H1 (cell line): ENCODE results near the gene RBM6. TPM values are rescaled to one million over a fixed set of nuclear protein-coding genes. Genes with fewer than 3 reads are reported as not detected.

Source experiments
- BRCA1 ChIP-seq: IDR thresholded peaks from 2 replicates; pipeline ENCODE4 v1.6.1; 2012; ENCODE audit warnings: low read depth, low read length, improper control_type of control experiment
- CBX5 ChIP-seq: fragments of 300-800, 300-1000 bp; sonication (generic); IDR thresholded peaks from 2 replicates; pipeline ENCODE4 v1.7.1; 2016; ENCODE audit warnings: antibody characterized with exemption, low read length, low read depth
- CBX8 ChIP-seq: fragments of 300-800, 300-1000 bp; sonication (generic); IDR thresholded peaks from 2 replicates; pipeline ENCODE4 v1.7.1; 2016; ENCODE audit warnings: low read depth, low read length, borderline replicate concordance
- CHD2 ChIP-seq: IDR thresholded peaks from 2 replicates; pipeline ENCODE4 v1.6.1; 2012; ENCODE audit warnings: low read length, improper control_type of control experiment
- CTBP2 ChIP-seq: IDR thresholded peaks from 2 replicates; pipeline ENCODE4 v1.7.0; 2011; ENCODE audit warnings: borderline replicate concordance, mild to moderate bottlenecking, moderate library complexity, mixed read lengths, low read length; ENCODE audit not compliant: insufficient read depth, insufficient read length
- FOSL1 ChIP-seq: IDR thresholded peaks from 2 replicates; pipeline ENCODE4 v1.6.1; 2011; ENCODE audit warnings: mild to moderate bottlenecking, low read depth, low read length, moderate library complexity; ENCODE audit not compliant: insufficient read depth
- GABPA ChIP-seq: IDR thresholded peaks from 2 replicates; pipeline ENCODE4 v1.6.1; 2011; ENCODE audit warnings: mild to moderate bottlenecking, low read length, moderate library complexity, borderline replicate concordance; ENCODE audit not compliant: insufficient read depth
- JUN ChIP-seq: IDR thresholded peaks from 2 replicates; pipeline ENCODE4 v1.6.1; 2011; ENCODE audit warnings: low read depth, mild to moderate bottlenecking, improper control_type of control experiment, low read length
- JUND ChIP-seq: IDR thresholded peaks from 2 replicates; pipeline ENCODE4 v1.6.1; 2011; ENCODE audit warnings: mild to moderate bottlenecking, improper control_type of control experiment, low read length
- KDM1A ChIP-seq: fragments of 200-600, 300-600 bp; sonication (generic); IDR thresholded peaks from 2 replicates; pipeline ENCODE4 v1.7.1; 2016; ENCODE audit warnings: mild to moderate bottlenecking, low read length, borderline replicate concordance
- MAFK ChIP-seq: IDR thresholded peaks from 2 replicates; pipeline ENCODE4 v1.6.1; 2012; ENCODE audit warnings: low read depth, mild to moderate bottlenecking, improper control_type of control experiment, low read length
- NANOG ChIP-seq: IDR thresholded peaks from 2 replicates; pipeline ENCODE4 v1.6.1; 2011; ENCODE audit warnings: low read length, low read depth, mild to moderate bottlenecking, inconsistent platforms; ENCODE audit not compliant: insufficient read depth, poor library complexity, severe bottlenecking
- PHF8 ChIP-seq: fragments of 200-600 bp; sonication (generic); conservative IDR thresholded peaks from 2 replicates; pipeline ENCODE4 v1.7.1; 2012; ENCODE audit warnings: low read depth, mild to moderate bottlenecking, inconsistent platforms, low read length, moderate library complexity
- RAD21 ChIP-seq, 2 experiments: IDR thresholded peaks in 1 of 2; conservative IDR thresholded peaks in 1 of 2; 2 replicates each; pipeline ENCODE4 v1.6.1; 2011; ENCODE audit warnings: low read depth in 2 of 2, low read length in 2 of 2, improper control_type of control experiment in 1 of 2, inconsistent platforms in 1 of 2, mild to moderate bottlenecking in 1 of 2, moderate library complexity in 1 of 2
- RBBP5 ChIP-seq: IDR thresholded peaks from 2 replicates; pipeline ENCODE4 v1.7.1; 2012; ENCODE audit warnings: low read depth, mild to moderate bottlenecking, inconsistent platforms, low read length, moderate library complexity, borderline replicate concordance
- SIX5 ChIP-seq: IDR thresholded peaks from 2 replicates; pipeline ENCODE4 v1.6.1; 2011; ENCODE audit warnings: mild to moderate bottlenecking, low read depth, low read length
- SP2 ChIP-seq: IDR thresholded peaks from 2 replicates; pipeline ENCODE4 v1.6.1; 2012; ENCODE audit warnings: mild to moderate bottlenecking, low read length, inconsistent platforms
- SUZ12 ChIP-seq: fragments of 200-600 bp; sonication (generic); IDR thresholded peaks from 2 replicates; pipeline ENCODE4 v1.6.1; 2012; ENCODE audit warnings: mild to moderate bottlenecking, inconsistent platforms, low read length, moderate library complexity, mixed read lengths
- TAF1 ChIP-seq: IDR thresholded peaks from 2 replicates; pipeline ENCODE4 v1.6.1; 2011; ENCODE audit warnings: mild to moderate bottlenecking, low read depth, low read length
- polyA plus RNA-seq, 7 experiments: library from polyadenylated mRNA; depleted of rRNA in 3 of 7; stranded (reverse) in 5 of 7; unstranded in 2 of 7; fragments of >200 nt in 5 of 7; fragments of 200-250 nt in 2 of 7; gene quantifications; 1 replicate in 5 of 7; 2 replicates in 1 of 7; 4 replicates in 1 of 7; pipeline versions ENCODE4 v1.2.1 to v1.2.3, GENCODE V29; 2011 to 2013; ENCODE audit warnings: missing spikeins in 2 of 7, mixed read lengths in 2 of 7
- total RNA-seq: library from RNA; stranded (reverse); fragmentation: NEBNext Ultra II Directional; extraction: Animal tissue kit (Norgen Biotek cat#: 25700); gene quantifications from 2 replicates; pipeline ENCODE4 v1.2.1, GENCODE V29; 2021
- TF ChIP-seq, protein P1 (sequence below): IDR thresholded peaks from 2 replicates; pipeline ENCODE4 v1.6.1; 2011; ENCODE audit warnings: low read depth, mild to moderate bottlenecking, low read length; ENCODE audit not compliant: insufficient read depth
- TF ChIP-seq, protein P2 (sequence below): IDR thresholded peaks from 2 replicates; pipeline ENCODE4 v1.6.1; 2011; ENCODE audit warnings: low read length, improper control_type of control experiment

Gene RBM6
- total and polyA plus RNA-seq, 2 of the 8 experiments (the other 6 are each of a cell fraction or from before 2014, with no cell fraction given) = 30.6 to 80.1 TPM

DNA sequence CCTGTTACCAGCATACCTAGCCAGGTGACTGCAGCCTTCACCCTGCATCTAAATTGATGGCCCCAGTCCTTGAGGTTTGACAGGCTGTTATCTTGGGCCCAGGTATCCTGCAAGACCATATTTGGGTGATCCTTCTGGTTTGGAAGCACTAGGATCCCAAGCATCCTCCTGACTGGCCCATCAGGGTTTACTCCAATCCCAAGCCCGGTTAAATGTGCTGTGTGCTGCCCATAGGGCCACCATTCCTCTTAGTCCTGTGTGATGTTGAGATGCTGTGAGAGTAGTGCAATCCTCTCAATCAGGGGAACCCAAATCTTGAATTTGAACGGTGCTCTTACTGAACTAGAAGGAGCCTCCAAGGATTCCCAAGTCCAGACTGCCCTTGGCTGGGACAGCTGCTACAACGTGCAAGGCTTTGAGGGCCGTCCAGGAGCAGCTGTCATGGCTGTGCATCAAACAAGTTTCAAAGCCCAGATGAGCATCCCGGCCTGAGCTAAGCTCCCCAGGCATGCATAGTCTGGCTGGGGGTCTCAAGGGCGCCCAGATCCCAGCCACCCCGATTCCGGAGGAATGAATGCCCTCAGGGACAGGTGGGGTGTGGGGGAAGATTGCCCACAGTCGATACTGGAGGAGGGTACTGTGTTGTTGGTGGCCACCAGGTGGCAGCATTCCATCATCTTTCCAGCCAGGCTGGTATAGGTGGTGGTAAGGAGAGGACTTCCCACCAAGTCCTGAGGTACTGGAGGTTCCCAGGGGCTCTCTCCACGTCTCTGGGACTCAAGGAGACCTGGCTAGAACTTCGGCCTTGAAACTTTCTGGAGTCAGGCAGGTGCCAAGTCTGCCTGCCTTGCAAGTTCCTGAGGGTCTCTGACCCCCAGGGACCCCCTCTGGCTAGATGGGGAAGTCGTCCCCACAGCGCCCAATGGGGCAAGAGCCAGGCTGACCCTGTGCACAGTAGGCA lies 181.4 kb downstream of the RBM6 start (continued):
- TF ChIP-seq FOSL1 (no peak), RBBP5 (no peak), JUND (no peak), SUZ12 (no peak), NANOG (peak; percentile 11), MAFK (no peak), KDM1A (no peak), PHF8 (no peak), SP2 (no peak), CBX8 (no peak), TAF1 (no peak), RAD21 (IDR thresholded peaks at IDR 0.05 in 1 of 2, conservative IDR thresholded peaks at IDR 0.05 in 1 of 2; ENCODE audit: low read depth in 2 of 2, low read length in 2 of 2) (peak; percentile 98), JUN (no peak), CHD2 (no peak), SIX5 (no peak), BRCA1 (no peak), GABPA (peak; percentile 70; the same call in 1 of the 2 replicates), CTBP2 (peak; percentile 18), CBX5 (no peak)
- TF ChIP-seq, protein P1, sequence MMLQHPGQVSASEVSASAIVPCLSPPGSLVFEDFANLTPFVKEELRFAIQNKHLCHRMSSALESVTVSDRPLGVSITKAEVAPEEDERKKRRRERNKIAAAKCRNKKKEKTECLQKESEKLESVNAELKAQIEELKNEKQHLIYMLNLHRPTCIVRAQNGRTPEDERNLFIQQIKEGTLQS = no peak
- TF ChIP-seq, protein P2, sequence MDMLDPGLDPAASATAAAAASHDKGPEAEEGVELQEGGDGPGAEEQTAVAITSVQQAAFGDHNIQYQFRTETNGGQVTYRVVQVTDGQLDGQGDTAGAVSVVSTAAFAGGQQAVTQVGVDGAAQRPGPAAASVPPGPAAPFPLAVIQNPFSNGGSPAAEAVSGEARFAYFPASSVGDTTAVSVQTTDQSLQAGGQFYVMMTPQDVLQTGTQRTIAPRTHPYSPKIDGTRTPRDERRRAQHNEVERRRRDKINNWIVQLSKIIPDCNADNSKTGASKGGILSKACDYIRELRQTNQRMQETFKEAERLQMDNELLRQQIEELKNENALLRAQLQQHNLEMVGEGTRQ = no peak
